ENCODE data around the gene ZNF316.

DNA sequence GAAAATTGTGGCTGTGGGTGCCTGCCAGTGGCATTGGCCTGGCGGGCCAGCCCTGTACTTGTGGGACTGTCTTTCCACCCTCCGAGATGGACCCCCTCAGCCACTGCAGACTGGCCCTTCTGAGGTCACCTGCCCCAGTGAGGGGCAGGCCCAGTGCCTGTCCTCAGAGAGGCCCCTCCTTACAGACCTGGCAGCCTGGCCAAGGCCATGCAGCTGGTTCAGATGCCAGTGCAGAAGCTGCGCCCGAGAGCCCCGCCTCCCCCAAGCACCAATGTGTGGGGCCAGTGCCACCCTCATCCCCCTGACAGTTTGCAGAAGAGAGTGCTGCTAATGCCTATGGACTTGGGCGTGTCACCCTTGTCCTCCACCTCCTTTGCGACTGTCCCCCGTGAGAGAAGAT lies 10.0 kb downstream of the ZNF316 start:
- no peak for TF ChIP-seq POLR2A (IDR thresholded peaks at IDR 0.05)
- TF ChIP-seq, protein P1, sequence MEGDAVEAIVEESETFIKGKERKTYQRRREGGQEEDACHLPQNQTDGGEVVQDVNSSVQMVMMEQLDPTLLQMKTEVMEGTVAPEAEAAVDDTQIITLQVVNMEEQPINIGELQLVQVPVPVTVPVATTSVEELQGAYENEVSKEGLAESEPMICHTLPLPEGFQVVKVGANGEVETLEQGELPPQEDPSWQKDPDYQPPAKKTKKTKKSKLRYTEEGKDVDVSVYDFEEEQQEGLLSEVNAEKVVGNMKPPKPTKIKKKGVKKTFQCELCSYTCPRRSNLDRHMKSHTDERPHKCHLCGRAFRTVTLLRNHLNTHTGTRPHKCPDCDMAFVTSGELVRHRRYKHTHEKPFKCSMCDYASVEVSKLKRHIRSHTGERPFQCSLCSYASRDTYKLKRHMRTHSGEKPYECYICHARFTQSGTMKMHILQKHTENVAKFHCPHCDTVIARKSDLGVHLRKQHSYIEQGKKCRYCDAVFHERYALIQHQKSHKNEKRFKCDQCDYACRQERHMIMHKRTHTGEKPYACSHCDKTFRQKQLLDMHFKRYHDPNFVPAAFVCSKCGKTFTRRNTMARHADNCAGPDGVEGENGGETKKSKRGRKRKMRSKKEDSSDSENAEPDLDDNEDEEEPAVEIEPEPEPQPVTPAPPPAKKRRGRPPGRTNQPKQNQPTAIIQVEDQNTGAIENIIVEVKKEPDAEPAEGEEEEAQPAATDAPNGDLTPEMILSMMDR (IDR thresholded peaks at IDR 0.05): no peak

All from thyroid gland (tissue), 4 donors.